ENCODE measurements around the gene USP35.

USP35 gene

GRCh38 chr11:78199653-78200015, 10.9 kb downstream of the USP35 start:
- DNase-seq, result no peak

GRCh38 chr11:78200061-78200460, 11.3 kb downstream of the USP35 start:
- no peak for DNase-seq

- DNase-seq, result no peak
Observed at GRCh38 chr11:78200553-78200952, 11.8 kb downstream of the USP35 start.

- DNase-seq, result no peak
Observed at GRCh38 chr11:78201096-78201818, 12.5 kb downstream of the USP35 start.

GRCh38 chr11:78202733-78203167, 14.0 kb downstream of the USP35 start:
- DNase-seq, result no peak

GRCh38 chr11:78203184-78203583, 14.5 kb downstream of the USP35 start:
- DNase-seq, result no peak

- DNase-seq, result no peak
Observed at GRCh38 chr11:78205256-78205655, 16.5 kb downstream of the USP35 start.

GRCh38 chr11:78205691-78206090, 17.0 kb downstream of the USP35 start:
- DNase-seq, result no peak

- DNase-seq, result no peak
Observed at GRCh38 chr11:78207532-78208256, 19.0 kb downstream of the USP35 start.

- DNase-seq, result no peak
Observed at GRCh38 chr11:78208257-78209165, 19.8 kb downstream of the USP35 start.

- DNase-seq, result no peak
Observed at GRCh38 chr11:78209478-78209877, 20.8 kb downstream of the USP35 start.

- no peak for DNase-seq
Observed at GRCh38 chr11:78210000-78210608, 21.4 kb downstream of the USP35 start.

GRCh38 chr11:78211565-78211964, 22.8 kb downstream of the USP35 start:
- DNase-seq, result no peak

GRCh38 chr11:78212586-78213371, 24.1 kb downstream of the USP35 start:
- no peak for DNase-seq

- no peak for DNase-seq
Observed at GRCh38 chr11:78213526-78214330, 25.0 kb downstream of the USP35 start.

- no peak for DNase-seq
Observed at GRCh38 chr11:78214331-78215194, 25.8 kb downstream of the USP35 start.

GRCh38 chr11:78216021-78216420, 27.3 kb downstream of the USP35 start:
- no peak for DNase-seq

- no peak for DNase-seq
Observed at GRCh38 chr11:78216571-78217287, 28.0 kb downstream of the USP35 start.

All from NCI-H2029 treated with DMSO at 0.1 percent for 48 hours (cell line).